CD4-positive, alpha-beta T cell treated with Interleukin-6 for 4 hours (primary cell): Measurements from ENCODE around the gene FUT8.
"Not testable (repeated sequence)": the region's sequence is repeated elsewhere in the genome, so short reads cannot be mapped to it uniquely, and the experiment has no call there.

Experiments used
- DNase-seq: peaks from one replicate; pipeline ENCODE4 v3.0.0-alpha.2; 2020; ENCODE audit warnings: mixed read lengths

Gene FUT8

DNA sequence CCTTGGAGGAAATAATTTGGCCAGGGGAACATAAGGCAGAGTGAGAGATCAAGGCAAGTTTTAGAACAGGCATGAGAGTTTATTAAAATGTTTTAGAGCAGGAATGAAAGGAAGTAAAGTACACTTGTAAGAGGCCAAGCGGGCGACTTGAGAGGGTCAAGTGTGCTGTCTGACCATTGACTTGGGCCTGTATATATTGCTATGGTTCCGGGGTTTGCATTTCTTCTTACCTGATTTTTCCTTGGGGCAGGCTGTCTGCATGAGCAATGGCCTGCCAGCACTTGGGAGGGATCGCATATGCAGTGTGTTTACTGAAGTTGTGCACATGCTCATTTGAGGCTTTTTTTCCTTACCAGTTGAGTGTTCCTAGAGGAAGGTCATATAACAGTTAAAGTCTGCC, 214.8 kb downstream of the FUT8 start:
- no peak for DNase-seq

DNA sequence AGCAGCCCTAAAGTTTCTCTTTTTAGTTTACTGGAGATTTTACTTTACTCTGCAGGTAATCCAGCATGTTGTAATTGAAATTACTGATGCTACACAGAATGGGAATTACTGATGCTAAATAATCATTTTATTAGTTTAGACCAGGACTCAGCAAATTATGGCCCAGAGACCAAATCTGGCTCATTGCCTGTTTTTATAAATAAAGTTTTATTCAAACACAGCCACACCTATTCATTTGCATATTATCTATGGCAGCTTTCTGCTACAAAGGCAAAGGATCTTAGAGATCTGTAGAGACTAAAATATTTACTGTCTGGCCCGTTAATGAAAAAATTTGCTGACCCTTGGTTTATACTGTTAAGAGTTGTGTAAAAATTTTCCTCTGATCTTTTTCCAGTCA, 216.1 kb downstream of the FUT8 start:
- DNase-seq = no peak

DNA sequence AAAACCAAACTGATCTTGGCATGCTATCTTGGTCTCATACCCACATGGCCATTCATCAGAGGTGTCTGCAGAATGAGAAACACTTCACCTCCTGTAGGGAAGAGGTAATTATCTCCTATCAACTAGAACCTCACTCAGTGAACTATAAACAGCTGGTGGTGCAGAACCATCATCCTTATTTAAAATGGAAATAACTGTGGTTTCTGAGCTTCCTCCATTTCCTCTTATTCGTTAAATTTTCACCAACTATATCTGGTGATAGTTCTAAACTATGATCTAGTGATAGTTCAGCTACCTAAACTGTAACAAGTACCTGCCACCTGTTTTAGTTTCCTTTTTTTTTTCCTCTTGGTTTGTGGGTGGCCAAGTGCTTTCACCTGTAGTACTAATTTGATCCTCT, 218.5 kb downstream of the FUT8 start:
- no peak for DNase-seq

DNA sequence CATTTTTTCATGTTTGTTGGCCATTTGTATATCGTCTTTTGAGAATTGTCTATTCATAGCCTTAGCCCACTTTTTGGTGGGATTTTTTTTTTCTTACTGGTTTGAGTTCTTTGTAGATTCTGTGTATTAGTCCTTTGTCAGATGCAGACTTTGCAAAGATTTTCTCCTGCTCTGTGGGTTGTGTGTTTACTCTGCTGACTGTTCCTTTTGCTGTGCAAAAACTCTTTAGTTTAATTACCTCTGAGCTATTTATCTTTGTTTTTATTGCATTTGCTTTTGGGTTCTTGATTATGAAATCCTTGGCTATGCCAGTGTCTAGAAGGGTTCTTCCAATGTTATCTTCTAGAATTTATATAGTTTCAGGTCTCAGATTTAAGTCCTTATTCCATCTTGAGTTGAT, 220.0 kb downstream of the FUT8 start:
- DNase-seq = no peak

DNA sequence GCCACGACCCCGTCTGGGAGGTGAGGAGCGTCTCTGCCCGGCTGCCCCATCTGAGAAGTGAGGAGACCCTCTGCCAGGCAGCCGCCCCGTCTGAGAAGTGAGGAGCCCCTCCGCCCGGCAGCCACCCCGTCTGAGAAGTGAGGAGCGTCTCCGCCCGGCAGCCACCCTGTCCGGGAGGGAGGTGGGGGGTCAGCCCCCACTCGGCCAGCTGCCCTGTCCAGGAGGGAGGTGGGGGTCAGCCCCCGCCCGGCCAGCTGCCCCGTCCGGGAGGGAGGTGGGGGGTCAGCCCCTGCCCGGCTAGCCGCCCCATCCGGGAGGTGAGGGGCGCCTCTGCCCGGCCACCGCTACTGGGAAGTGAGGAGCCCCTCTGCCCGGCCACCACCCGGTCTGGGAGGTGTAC, 221.1 kb downstream of the FUT8 start:
- not testable (repeated sequence) for DNase-seq

DNA sequence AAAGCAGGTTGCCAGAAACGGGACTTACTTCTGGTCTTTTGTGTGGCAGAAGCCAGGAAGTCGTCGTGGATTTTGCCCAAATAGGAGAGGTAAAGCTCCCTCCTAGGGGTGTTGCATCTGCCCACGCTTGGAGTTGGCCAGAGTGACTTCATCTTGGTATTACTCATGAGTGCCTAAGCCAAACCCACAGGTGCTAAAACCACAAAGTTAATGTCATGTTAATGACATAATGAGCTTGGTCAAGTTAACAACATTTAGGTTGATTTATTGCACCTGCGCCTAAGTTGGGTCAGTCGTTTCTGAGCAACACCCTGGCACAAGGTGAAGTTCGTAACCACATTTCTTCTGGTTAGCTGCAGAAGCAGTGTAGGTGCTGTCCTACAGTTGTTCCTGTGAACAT, 225.2 kb downstream of the FUT8 start:
- peak; percentile 26 for DNase-seq

DNA sequence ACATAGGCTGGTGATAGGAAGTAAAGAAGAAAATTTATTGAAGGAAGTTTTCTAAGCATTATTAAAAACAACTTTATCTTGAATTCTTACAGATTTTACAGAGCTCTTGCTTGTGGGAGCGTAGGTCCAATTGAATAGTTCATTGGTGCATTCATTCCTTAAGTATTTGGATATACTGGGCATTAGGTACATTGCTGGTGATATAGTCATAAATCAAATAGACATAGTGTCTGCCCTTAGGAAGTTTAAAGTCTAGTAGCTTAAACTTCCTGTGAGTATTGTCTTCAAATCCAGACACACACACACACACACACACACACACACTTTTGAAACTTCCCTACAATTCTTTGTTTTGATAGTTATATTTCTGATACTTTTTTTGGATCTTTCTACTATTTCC, 226.7 kb downstream of the FUT8 start:
- no peak for DNase-seq

DNA sequence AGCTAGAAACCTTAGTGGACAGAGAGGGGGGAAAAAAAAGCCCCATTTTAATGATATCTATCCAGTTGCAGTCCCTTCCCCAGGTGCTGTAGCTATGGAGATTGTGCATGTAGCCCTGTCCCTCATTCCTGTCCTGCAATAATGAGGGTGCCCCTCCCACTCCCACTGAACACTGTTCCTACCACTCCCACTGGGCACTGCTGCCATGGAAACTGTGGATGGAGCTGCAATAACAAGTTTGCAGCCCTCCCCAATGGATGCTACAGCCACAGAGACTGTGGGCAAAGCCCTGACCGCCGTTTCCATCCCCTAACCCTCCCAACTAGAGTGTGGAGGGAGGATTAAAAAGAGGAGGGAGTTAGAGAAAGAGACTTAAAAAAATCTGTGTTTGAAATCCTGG, 238.3 kb downstream of the FUT8 start:
- no peak for DNase-seq

DNA sequence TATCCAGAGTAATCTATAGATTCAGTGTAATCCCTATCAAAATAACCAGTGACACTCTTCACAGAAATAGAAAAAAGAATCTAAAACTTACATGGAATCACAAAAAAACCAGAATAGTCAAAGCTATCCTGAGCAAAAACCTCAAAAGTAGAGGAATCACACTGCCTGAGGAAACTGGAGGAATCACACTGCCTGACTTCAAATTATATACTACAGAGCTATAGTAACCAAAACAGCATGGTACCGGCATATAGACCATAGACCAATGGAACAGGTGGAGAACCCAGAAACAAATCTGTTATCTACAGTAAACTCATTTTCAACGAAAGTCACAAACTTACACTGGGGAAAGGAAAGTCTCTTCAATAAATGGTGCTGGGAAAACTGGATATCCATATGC, 244.0 kb downstream of the FUT8 start:
- no peak for DNase-seq

DNA sequence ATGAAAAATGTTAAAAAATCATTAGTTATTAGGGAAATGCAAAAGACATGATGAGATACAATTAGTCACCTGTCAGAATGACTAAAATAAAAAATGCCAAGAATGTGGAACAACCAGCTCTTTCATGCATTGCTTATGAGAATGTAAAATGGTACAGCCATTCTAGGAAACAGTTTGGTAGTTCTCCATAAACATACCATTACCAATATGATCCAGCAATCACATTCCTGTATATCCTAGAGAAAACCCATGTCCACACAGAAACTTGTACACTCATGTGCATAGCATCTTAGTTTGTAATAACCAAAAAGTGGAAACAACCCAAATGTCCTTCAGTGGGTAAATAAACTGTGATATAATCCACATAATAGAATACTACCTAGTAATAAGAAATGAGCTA, 245.7 kb downstream of the FUT8 start:
- no peak for DNase-seq

DNA sequence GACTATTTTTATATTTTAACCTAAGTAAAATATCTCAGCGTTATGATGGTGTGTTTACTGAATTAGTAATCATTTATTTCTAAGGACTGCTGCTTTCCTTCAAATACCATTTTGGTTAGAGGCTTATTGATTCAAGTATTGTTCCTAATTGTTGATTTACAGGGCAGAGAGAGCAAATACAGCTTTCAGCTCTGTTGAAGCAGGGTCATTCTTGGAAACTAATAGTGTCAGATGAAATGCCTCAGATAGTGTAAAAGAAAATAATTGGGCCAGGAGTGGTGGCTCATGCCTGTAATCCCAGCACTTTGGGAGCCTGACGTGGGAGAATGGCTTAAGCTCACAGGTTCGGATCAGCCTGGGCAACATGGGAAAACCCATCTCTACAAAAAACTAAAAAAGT, 249.3 kb downstream of the FUT8 start:
- DNase-seq = no peak

DNA sequence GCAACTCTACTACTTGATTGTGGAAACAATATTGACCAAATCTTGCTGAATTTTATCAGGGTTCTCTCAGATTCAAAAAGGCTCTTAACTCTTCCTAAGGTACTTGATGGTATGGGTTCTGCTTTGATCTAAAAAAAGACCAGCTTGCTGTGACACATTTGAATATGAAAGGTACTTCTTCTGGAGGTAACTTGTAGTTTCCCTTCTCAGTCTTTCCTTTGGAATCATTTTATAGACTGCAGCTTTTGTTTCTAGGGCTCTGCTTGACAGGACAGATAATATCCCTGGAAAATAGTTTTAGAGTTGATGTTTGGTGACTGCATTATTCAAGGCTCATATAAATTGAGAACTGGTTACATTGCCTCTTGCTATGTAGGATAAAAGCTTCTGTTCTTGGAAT, 251.9 kb downstream of the FUT8 start:
- no peak for DNase-seq

DNA sequence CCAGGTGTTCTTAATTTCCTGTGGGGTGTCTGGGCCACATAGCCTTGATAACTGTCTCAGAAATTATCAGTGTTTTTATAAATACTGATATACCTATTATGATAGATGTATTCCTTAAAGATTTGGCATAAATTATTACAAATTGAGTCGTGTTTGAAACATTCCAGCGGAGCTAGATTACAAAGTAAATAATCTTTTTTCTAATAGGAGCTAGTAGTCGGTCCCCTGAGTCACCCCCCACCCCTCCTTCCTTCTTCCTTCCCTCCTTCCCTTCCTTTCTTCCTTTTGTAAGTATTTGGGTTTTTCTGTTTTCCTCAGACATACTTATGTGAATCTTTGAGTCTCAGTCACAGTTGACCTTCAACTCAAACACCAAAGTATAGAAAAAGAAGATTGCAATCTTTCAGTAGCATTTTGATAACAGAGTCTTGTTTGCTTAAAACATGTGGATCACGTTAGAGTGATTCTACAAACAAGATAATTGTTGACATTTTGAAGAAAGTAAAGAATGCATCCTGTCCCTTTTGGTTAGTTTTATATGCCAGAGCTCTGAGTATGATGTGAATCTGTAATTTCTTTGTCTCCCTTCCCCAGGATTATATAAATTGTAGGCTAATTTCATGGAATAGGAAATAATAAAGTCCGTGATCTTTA, 264.0 kb downstream of the FUT8 start:
- no peak for DNase-seq

DNA sequence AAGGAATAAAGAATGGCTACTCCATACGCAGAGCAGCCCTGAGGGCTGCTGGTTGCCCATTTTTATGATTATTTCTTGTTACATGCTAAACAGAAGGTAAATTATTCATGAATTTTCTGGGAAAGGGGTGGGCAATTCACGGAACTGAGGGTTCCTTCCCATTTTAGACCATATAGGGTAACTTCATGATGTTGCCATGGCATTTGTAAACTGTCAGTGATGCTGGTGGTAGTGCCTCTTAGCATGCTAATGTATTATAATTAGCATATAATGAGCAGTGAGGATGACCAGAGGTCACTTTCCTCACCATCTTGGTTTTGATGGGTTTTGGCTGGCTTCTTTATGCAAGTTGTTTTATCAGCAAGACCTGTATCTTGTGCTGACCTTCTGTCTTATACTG, 273.0 kb downstream of the FUT8 start:
- no peak for DNase-seq

DNA sequence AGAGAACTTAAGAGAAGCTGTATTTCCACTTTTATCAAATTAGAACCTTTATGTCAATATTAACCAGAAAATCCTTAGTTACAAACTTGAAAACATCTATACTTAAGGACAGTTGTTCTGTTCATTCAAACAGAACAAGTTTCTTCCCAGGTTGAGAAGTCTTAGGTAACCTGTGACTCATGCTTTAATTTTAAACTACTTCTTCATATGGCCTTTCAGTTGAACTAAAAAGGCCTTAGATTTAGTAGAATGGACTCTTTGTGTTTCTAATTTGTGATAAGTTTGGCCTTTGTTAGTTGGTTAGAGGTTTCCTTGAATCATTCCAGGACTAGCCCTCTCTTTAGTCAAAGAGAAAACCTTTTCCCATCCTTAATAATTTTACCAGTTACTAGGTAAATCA, 274.2 kb downstream of the FUT8 start:
- DNase-seq = no peak

DNA sequence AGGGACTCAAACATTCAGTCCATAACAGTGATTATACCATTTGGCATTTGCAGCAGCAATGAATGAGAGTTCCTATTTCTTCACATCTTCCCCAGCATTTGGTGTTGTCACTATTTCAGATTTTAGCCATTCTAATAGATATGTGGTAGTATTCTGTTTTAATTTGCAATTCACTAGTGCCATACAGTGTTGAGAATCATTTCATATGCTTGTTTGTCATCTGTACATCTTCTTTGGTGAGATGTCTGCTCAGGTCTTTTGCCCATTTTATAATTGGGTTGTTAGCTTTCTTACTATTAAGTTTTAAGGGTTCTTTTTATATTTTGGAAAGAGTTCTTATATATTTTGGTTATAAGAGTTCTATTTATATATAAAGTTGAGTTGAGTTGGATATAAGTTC, 276.5 kb downstream of the FUT8 start:
- no peak for DNase-seq

DNA sequence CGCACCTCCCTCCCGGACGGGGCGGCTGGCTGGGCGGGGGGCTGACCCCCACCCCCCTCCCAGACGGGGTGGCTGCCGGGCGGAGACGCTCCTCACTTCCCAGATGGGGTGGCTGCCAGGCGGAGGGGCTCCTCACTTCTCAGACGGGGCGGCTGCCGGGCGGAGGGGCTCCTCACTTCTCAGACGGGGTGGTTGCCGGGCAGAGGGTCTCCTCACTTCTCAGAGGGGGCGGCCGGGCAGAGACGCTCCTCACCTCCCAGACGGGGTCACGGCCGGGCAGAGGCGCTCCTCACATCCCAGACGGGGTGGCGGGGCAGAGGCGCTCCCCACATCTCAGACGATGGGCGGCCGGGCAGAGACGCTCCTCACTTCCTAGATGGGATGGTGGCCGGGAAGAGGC, 280.0 kb downstream of the FUT8 start:
- DNase-seq = not testable (repeated sequence)

DNA sequence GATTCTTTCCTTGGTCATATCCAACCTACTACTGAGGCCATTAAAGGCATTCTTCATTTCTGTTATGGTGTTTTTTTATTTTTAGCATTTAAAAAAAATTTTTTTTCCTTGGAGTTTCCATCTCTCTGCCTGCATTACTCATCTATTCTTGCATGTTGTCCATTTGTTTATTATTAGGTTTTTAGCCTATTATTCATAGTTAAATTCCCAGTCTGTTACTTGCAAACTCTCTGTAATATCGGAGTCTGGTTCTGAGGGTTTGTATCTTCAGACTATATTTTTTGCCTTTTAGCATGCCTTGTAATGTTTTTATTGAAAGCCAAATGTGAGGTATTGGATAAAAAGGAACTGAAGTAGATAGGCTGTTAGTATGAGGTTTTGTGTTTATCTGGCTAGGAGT, 284.3 kb downstream of the FUT8 start:
- no peak for DNase-seq

DNA sequence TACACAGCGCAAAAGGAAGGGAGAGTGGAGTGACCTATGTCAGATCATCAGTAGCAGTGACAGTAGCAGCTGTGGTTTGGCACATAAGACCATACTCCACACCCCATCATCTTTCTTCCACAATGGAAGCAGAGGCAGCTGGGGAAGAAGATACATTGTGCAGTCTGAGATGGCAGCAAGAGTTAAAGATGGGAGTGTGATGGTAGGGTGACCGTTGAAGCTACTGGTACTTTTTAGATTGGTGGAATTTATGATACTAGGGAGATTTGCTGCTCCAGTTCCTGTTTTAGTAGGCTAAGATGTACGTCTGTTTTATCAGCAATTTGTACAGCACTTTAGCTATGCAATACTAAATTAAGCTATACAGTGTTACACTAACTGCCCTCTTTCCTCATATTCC, 291.0 kb downstream of the FUT8 start:
- DNase-seq = no peak

DNA sequence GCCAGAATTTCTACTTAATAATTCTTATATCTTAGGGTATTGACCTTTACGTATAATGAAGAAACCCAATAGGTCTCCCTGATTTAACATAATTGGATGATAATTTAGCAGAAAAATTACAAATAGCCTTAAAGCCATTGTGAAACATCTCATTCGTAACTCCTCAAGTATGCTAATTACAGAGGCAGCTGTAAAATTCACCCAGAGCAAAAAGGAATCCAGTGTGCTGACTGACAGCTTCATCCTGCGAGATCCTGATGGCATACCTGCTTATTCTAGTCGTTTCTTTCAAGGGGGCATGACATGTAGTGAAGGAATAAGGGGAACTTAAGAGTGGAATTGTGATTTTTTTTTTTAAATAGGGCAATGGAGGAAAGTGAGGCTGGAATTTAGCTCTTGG, 291.5 kb downstream of the FUT8 start:
- no peak for DNase-seq

DNA sequence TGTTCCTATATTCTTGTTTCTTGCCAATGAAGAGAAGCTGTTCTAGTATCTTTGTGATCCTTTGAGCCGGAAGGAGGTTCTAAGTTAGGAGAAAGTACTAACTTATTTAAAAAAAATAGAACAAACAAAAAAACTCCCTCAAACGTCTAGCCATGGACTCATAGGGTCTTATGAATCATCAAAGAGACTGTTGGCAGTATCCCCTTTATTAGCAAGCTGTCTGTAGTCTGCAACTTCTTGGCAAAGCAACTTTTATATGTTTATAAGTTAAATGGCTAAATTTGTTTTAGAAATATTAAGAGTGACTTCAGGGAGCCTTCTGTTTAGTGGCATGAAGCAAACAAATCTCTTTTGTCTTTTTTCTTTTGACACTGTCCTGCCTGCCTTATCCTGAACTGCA, 291.9 kb downstream of the FUT8 start:
- no peak for DNase-seq

DNA sequence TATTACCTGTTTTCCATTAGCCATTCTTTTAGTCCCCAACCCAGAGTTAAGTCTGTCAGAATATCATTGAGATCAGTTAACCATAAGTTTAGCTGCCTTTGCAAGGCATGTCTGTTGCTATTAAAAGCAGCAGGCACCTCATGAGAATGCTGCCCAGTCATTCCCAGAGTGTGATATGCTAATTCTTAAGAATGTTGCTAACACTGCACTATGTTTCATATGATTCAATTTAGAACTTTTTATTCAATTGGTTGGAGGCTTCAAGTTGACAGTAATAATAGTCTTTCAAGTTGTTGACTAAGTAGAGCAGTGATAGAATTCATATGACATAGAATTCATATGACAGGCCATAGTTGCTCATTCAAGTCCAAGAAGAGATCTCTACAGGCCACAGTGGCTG, 292.3 kb downstream of the FUT8 start:
- DNase-seq = no peak

DNA sequence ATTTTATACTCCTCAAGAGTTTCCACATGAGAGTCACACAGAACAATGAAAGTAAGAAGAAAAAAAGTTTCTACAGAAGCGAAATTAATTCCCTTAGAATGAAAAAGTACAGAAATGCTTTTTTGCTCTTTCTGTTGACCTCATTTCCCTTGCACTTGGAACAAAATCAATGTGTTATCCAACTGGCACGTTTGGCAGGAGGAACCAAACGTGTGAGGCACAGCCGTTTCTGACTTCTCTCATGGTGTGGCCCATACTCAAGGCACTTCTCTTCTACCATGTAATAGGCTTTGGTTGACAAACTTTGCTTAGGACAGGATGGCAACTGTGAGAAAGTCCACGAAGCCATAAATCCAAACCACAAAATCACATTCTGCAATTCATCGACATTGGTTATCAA, 297.0 kb downstream of the FUT8 start:
- no peak for DNase-seq

DNA sequence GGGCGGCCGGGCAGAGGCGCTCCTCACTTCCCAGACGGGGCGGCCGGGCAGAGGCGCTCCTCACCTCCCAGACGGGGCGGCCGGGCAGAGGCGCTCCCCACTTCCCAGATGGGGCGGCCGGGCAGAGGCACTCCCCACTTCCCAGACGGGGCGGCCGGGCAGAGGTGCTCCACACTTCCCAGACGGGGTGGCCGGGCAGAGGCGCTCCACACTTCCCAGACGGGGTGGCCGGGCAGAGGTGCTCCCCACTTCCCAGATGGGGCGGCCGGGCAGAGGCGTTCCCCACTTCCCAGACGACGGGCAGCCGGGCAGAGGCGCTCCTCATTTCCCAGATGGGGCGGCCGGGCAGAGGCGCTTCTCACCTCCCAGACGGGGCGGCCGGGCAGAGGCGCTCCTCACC, 304.3 kb downstream of the FUT8 start:
- not testable (repeated sequence) for DNase-seq

DNA sequence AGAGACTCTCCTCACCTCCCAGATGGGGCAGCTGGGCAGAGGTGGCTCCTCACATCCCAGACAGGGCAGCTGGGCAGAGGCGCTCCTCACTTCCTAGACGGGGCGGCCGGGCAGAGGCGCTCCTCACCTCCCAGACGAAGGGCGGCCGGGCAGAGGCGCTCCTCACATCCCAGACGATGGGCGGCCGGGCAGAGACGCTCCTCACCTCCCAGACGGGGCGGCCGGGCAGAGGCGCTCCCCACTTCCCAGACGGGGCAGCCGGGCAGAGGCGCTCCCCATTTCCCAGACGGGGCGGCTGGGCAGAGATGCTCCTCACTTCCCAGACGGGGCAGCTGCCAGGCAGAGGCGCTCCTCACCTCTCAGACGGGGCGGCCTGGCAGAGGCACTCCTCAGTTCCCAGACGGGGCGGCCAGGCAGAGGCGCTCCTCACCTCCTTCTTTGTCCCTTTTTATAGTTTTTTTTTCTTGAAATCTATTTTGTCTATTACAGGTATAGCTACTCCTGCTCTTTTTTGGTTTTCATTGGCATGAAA, 304.9 kb downstream of the FUT8 start:
- not testable (repeated sequence) for DNase-seq

DNA sequence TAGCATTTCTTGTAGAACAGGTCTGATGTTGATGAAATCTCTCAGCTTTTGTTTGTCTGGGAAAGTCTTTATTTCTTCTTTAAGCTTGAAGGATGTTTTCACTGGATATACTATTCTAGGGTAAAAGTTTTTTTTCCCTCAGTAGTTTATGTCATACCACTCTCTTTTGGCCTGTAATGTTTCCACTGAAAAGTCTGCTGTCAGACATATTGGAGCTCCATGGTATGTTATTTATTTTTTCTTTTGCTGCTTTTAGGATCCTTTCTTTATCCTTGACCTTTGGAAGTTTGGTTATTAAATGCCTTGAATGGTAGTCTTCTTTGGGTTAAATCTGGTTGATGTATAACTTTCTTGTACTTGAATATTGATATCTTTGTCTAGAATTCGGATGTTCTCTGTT, 306.1 kb downstream of the FUT8 start:
- no peak for DNase-seq
